ENCODE measurements around the gene TCN2. TPM values are rescaled to one million over a fixed set of nuclear protein-coding genes. Genes with fewer than 3 reads are reported as not detected.

TCN2 gene
- total and polyA plus RNA-seq, 9 of the 15 experiments (the other 6 are each of a cell fraction or from before 2014, with no cell fraction given): 0.88 to 5.4 (median 1.7) TPM

GRCh38 chr22:30667494-30668385 lies 60.8 kb downstream of the TCN2 start, which contains the start of gene DUSP18 (continued):
- TF ChIP-seq ZBTB2 (IDR thresholded peaks at IDR 0.05) (peak; percentile 81), CTBP1 (IDR thresholded peaks at IDR 0.05; ENCODE audit: borderline replicate concordance) (peak; percentile 63; the same call in 1 of the 2 replicates), ZNF583 (CRISPR knock-in tag; IDR thresholded peaks at IDR 0.05) (0 out of 2 replicates have a peak, but pooled peaks have one; percentile 10), ZNF589 (CRISPR knock-in tag; IDR thresholded peaks at IDR 0.05; ENCODE audit: low read depth) (no peak), MAZ (CRISPR knock-in tag; conservative IDR thresholded peaks at IDR 0.05 in 1 of 2, IDR thresholded peaks at IDR 0.05 in 1 of 2) (peak; percentile 22 to 47; a peak in 1 of 4 replicates), KDM5B (IDR thresholded peaks at IDR 0.05; ENCODE audit: insufficient replicate concordance, low read depth, low read length) (peak; percentile 40), SP1 (CRISPR knock-in tag; IDR thresholded peaks at IDR 0.05) (peak; percentile 69; the same call in 1 of the 2 replicates), TBP (optimal IDR thresholded peaks at IDR 0.05; ENCODE audit: low read depth, low read length) (peak; percentile 56), ZNF407 (IDR thresholded peaks at IDR 0.05; ENCODE audit: low read depth) (peak; percentile 62; the same call in 1 of the 2 replicates), SUPT5H (IDR thresholded peaks at IDR 0.05) (peak; percentile 67), CCNT2 (IDR thresholded peaks at IDR 0.05; ENCODE audit: borderline replicate concordance, extremely low read depth, insufficient read length, low read depth, low read length) (peak; percentile 17), MNT (conservative IDR thresholded peaks at IDR 0.05) (peak; percentile 43 to 52; a peak in 2 of 4 replicates), ZNF395 (CRISPR knock-in tag; IDR thresholded peaks at IDR 0.05) (no peak)

Data from K562 (cell line).